Islet precursor cell (in vitro differentiated cells): Measurements from ENCODE around the gene CACNA1G.
A peak's percentile ranks its signal among the peaks of the same experiment; 100 is the strongest.

Experiments used
- DNase-seq: peaks from one replicate; pipeline ENCODE4 v3.0.0-alpha.2; 2018

CACNA1G gene

GRCh38 chr17:50570032-50570431 lies 9.5 kb downstream of the CACNA1G start:
- no peak for DNase-seq

DNA sequence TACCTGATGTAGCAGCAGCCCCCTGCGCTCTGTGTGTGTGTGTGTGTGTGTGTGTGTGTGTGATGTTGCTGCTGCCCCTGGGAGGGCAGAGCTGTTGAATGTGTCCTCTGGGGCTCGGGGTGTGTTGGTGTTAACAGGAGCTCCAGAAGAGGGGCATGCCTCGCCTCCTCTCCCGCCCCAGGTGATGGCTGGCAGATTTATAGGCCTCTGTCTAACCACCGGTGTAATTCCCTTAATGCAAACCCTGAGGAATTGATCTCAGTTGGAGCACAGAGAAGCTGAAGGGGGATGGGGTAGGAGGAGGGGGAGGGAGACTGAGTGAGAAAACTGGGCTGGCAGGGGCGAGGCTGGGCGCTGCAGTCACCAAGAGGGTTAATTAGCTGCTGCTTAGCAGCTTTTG lies 10.0 kb downstream of the CACNA1G start:
- DNase-seq = no peak

GRCh38 chr17:50571681-50572080 lies 11.2 kb downstream of the CACNA1G start:
- DNase-seq = no peak

DNA sequence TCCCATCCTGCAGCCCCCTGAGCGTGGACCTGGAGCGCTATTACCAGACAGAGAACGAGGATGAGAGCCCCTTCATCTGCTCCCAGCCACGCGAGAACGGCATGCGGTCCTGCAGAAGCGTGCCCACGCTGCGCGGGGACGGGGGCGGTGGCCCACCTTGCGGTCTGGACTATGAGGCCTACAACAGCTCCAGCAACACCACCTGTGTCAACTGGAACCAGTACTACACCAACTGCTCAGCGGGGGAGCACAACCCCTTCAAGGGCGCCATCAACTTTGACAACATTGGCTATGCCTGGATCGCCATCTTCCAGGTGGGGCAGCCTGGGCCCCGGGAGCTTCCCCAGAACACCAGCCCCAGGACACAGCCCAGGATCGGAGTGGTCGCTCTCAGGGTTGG lies 12.0 kb downstream of the CACNA1G start:
- DNase-seq = no peak

DNA sequence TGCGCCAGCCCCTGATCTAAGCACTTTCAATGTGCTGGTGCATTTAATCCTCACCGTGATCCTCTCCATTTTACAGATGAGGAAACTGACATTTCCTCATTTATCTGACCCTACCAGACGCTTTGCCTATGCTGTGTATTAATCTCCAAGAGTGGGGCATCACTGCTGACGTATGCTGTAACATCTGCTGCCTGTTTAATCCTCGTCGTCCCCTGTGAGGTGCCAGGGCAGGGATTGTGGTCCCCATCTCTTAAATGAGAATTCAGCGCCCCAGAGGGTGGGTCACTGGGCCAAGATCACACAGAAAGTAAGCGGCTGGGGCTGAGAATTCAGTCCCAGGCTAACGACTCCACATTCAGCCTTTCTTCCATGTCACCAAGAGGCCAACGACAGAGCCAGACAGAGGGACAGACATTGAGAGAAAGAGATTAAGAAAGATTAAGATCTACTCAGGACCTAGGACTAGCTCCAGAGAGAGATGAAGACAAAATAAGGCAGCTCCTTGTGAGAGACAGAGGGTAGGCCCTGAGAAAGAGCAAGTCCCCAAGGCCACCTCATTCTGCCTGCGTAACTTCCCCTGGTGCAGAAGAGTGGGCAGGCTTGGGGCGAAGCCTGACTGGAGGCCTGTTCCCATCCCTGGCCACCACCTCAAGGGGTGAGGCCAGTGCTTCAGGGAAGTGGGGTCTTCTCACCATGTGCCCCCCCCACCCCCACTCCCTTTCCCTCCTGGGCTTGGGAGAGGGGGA lies 13.5 kb downstream of the CACNA1G start:
- DNase-seq = no peak

DNA sequence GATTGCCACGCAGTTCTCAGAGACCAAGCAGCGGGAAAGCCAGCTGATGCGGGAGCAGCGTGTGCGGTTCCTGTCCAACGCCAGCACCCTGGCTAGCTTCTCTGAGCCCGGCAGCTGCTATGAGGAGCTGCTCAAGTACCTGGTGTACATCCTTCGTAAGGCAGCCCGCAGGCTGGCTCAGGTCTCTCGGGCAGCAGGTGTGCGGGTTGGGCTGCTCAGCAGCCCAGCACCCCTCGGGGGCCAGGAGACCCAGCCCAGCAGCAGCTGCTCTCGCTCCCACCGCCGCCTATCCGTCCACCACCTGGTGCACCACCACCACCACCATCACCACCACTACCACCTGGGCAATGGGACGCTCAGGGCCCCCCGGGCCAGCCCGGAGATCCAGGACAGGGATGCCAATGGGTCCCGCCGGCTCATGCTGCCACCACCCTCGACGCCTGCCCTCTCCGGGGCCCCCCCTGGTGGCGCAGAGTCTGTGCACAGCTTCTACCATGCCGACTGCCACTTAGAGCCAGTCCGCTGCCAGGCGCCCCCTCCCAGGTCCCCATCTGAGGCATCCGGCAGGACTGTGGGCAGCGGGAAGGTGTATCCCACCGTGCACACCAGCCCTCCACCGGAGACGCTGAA lies 15.2 kb downstream of the CACNA1G start:
- no peak for DNase-seq

GRCh38 chr17:50576864-50577263 lies 16.3 kb downstream of the CACNA1G start:
- DNase-seq = no peak

DNA sequence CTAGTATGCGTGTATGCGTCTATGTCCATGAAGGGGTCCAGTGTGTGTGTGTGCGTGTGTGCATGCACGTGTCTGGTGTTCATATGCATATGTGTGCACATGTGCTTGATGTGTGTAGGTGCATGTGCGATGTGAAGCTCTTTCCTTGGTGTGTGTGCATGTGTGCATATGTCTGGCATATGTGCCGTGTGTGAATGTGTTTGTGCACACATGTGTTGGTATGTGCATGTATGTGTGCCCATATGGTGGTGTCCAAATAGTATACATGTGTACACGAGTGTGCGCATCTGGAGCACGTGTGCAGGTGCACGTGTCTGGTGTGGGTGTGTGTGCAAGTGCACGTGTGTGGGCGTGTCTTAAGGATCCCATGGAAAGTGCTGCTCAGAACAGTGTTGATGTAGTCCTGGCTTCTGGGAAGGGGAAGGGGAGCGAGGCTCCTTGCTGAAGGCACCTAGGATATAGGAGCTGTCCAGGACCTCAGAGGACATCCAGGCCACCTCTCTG lies 17.0 kb downstream of the CACNA1G start:
- DNase-seq = no peak

GRCh38 chr17:50578173-50578572 lies 17.7 kb downstream of the CACNA1G start:
- no peak for DNase-seq

- no peak for DNase-seq
These were observed 18.9 kb downstream of the CACNA1G start for GRCh38 chr17:50579399-50579798.

GRCh38 chr17:50580646-50581045 lies 20.1 kb downstream of the CACNA1G start:
- no peak for DNase-seq

GRCh38 chr17:50581316-50581715 lies 20.8 kb downstream of the CACNA1G start:
- no peak for DNase-seq

GRCh38 chr17:50582741-50583140 lies 22.2 kb downstream of the CACNA1G start:
- no peak for DNase-seq

- no peak for DNase-seq
These were observed 23.1 kb downstream of the CACNA1G start for GRCh38 chr17:50583641-50584040.

- no peak for DNase-seq
These were observed 23.6 kb downstream of the CACNA1G start for GRCh38 chr17:50584116-50584515.

GRCh38 chr17:50584749-50585148 lies 24.2 kb downstream of the CACNA1G start:
- no peak for DNase-seq

GRCh38 chr17:50585346-50585745 lies 24.8 kb downstream of the CACNA1G start:
- no peak for DNase-seq

- DNase-seq = no peak
These were observed 25.4 kb downstream of the CACNA1G start for GRCh38 chr17:50585891-50586290.

DNA sequence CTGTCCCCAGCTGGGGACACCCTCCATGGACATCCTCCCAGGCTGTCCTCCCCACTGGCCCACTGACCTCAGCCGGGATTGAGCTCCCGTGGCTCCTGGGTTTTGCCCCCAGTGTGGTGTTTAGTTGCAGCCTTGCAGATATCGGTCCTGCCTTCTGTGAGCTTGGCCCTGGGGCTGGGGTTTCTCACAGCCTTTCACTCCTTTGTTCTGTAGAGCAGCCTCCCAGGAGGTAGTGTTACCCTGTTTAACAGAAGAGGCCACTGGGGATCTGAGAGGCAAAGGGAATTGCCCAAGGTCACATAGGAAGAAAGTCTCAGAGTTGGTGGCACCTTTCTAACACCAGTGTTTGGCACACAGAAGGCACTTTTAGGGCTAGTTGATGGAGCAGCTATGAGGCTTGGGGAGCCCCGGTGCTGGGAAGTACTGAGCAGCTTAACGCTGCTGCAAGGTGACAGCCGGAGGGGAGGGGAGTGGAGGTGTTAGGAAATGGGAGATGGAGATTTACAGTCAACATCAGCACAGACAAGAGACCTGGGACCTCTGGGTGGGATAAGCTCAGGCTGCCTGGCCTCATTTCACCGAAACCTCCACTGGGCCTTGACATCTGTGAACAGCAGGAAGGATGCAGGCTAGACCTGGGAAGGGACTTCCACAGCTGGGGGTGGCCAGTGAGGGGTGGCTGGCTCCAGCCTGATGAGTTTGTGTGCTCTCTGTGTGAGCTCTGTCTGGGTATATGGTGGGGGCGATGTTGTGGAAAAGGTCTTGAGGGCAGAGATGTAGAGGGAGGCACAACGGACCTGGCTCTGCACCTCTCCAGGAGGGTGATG lies 26.1 kb downstream of the CACNA1G start:
- no peak for DNase-seq

- no peak for DNase-seq
These were observed 27.1 kb downstream of the CACNA1G start for GRCh38 chr17:50587571-50587970.

- peak; percentile 76 for DNase-seq
These were observed 28.0 kb downstream of the CACNA1G start for GRCh38 chr17:50588391-50589049.

DNA sequence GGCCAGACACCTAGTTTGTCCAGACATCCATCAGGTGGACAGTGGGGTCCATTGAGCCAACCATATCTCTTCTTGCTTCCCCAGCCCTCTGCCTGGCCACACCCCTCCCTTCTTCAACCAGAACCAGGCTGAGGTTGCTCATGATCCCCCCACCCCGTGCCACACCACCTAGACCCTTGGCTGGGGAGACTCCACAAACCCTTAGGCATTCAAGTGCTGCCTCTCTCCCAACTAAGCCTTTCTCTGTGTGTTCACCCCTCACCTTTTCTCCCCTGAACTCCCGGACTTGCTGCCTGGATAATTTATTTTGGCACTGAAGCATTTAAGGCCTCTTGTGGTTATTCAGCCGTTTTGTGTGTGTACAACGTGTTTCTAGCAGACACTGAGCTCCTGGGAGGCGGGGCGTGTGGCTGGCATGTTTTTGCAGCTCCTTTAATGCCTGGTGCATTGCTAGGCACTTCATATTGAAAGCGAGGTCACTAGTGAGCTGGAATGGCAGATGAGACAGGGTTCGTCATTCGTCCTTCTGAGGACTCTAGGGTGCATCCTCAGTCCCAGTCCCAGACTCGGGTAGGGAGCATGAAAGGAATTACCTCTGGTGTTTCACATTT lies 28.7 kb downstream of the CACNA1G start:
- DNase-seq = no peak
